Glutamatergic neuron (in vitro differentiated cells): Measurements from ENCODE around the gene TSPAN4. TPM values are rescaled to one million over a fixed set of nuclear protein-coding genes. Genes with fewer than 3 reads are reported as not detected.

Source experiments
- DNase-seq: peaks from one replicate; pipeline ENCODE4 v3.0.0; 2022
- H3K27ac Mint-ChIP-seq: one replicate; pipeline ENCODE4 v1.8.0; 2020; ENCODE audit warnings: mild to moderate bottlenecking, mixed read lengths, inconsistent platforms; ENCODE audit not compliant: unreplicated experiment
- H3K27me3 Mint-ChIP-seq: one replicate; pipeline ENCODE4 v1.8.0; 2020; ENCODE audit warnings: mild to moderate bottlenecking, moderate library complexity, mixed read lengths, inconsistent platforms; ENCODE audit not compliant: unreplicated experiment
- H3K36me3 Mint-ChIP-seq: one replicate; pipeline ENCODE4 v1.8.0; 2020; ENCODE audit warnings: mild to moderate bottlenecking, mixed read lengths, inconsistent platforms; ENCODE audit not compliant: unreplicated experiment
- H3K4me1 Mint-ChIP-seq: one replicate; pipeline ENCODE4 v1.8.0; 2020; ENCODE audit warnings: mild to moderate bottlenecking, low read depth, mixed read lengths, inconsistent platforms; ENCODE audit not compliant: unreplicated experiment
- H3K4me3 Mint-ChIP-seq: one replicate; pipeline ENCODE4 v1.8.0; 2020; ENCODE audit warnings: mild to moderate bottlenecking, mixed read lengths, inconsistent platforms; ENCODE audit not compliant: unreplicated experiment
- H3K9me3 Mint-ChIP-seq: one replicate; pipeline ENCODE4 v1.8.0; 2020; ENCODE audit warnings: mild to moderate bottlenecking, moderate library complexity, mixed read lengths, inconsistent platforms; ENCODE audit not compliant: unreplicated experiment
- total RNA-seq: library from RNA; stranded (reverse); fragmentation: NEBNext Ultra II Directional; extraction: Animal tissue kit (Norgen Biotek cat#: 25700); gene quantifications from one replicate; pipeline ENCODE4 v1.2.1, GENCODE V29; 2021; ENCODE audit not compliant: unreplicated experiment
- TF ChIP-seq, protein P1 (sequence below): fragments of 200-600 bp; sonication (generic); IDR thresholded peaks from one replicate; pipeline ENCODE4 v1.5.0; 2021; ENCODE audit not compliant: partially characterized antibody, unreplicated experiment

Gene TSPAN4
- total RNA-seq, 1 donor from 2014 or later: 82.5 TPM

DNA sequence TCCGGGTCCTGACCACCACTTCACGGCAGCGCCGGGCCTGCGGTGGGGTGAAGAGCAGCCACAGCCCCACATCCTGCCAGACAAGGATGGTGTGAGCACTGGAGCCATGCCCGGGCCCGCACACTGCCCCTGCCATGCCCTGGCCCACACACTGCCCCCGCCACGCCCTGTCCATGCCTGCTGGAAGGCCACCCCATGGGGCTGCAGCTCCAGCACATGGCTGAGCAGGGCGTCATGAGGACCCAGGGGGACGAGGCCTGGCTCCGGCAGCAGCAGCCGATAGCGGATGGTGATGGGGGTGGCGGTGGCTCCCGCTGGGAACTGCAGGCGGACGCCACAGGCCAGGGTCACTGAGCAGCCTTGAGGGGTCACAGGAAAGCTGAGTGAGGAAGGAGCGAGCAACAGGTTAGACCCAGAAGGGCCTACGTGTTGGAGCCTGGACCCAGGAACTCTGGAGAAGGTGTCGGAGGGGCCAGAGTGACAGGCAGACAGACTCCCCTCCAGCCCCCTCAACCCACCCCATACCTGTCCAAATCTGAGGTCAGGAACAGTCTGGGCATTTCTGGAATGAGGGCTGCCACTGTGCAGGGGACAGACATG, 40.5 kb upstream of the TSPAN4 start:
- Mint-ChIP-seq H3K36me3 (no peaks in the 10 kb centered on the region), H3K4me1 (peaks cover 4% of the 10 kb centered on the region), H3K4me3 (no peak overlapping the region), H3K27ac (no peak overlapping the region), H3K27me3 (peaks cover 6% of the 10 kb centered on the region), H3K9me3 (peaks cover 9% of the 10 kb centered on the region)
- TF ChIP-seq, protein P1, sequence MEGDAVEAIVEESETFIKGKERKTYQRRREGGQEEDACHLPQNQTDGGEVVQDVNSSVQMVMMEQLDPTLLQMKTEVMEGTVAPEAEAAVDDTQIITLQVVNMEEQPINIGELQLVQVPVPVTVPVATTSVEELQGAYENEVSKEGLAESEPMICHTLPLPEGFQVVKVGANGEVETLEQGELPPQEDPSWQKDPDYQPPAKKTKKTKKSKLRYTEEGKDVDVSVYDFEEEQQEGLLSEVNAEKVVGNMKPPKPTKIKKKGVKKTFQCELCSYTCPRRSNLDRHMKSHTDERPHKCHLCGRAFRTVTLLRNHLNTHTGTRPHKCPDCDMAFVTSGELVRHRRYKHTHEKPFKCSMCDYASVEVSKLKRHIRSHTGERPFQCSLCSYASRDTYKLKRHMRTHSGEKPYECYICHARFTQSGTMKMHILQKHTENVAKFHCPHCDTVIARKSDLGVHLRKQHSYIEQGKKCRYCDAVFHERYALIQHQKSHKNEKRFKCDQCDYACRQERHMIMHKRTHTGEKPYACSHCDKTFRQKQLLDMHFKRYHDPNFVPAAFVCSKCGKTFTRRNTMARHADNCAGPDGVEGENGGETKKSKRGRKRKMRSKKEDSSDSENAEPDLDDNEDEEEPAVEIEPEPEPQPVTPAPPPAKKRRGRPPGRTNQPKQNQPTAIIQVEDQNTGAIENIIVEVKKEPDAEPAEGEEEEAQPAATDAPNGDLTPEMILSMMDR: no peak
- DNase-seq: peak; percentile 25

DNA sequence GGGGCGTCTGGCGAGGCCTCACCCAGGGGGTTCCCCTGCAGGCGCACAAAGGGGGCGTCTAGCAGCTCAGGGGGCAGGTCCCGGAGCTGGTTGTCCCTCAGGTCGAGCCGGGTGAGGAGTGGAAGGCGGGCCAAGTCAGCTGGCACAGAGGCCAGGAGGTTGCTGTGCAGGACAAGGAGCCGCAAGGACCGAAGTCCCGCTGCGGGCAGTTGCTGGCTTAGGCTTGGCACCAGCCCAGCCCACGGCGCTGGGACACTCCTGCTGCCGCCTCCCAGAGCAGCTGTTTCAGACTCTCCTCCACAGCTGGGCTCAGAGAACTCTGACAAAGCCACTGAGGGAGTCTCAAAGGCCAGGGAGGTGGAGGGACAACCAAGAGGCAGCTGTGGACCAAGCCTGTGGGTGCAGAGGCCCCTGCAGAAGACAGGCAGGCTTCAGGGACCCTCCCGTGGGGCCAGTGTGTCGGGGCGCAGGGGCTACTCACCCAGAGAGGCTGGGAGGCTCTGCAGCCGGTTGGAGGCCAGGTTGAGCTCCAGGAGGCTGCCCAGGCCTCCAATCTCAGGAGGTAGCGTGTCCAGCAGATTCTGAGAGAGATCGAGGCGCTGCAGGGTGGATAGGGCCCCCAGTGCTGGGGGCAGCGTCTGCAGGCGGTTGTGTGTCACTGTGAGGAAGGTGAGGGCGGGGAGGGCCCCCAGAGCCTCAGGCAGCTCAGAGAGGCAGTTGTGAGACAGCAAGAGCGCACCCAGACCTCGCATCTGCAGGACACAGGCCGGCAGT, 39.8 kb upstream of the TSPAN4 start:
- H3K4me3 Mint-ChIP-seq: peak overlapping the region; percentile 52
- H3K27ac Mint-ChIP-seq: no peak overlapping the region
- TF ChIP-seq, protein P1: no peak
- H3K9me3 Mint-ChIP-seq: peaks cover 8% of the 10 kb centered on the region
- peaks cover 7% of the 10 kb centered on the region for H3K27me3 Mint-ChIP-seq
- peaks cover 4% of the 10 kb centered on the region for H3K4me1 Mint-ChIP-seq
- no peaks in the 10 kb centered on the region for H3K36me3 Mint-ChIP-seq
- peak; percentile 17 for DNase-seq

DNA sequence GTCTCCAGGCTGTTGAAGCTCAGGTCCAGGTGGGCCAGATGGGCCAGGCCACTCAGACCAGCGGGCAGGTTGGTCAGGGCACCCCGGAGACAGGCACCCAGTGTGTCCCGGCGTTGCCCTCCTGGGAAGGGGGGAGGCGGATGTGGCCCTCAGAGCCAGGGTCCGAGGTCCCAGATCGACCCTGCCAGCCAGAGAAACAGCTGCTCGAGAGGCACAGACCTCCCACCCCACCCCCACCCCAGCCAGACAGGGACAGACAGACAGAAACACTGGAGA, 39.2 kb upstream of the TSPAN4 start:
- Mint-ChIP-seq H3K27ac (no peak overlapping the region), H3K36me3 (no peaks in the 10 kb centered on the region), H3K27me3 (peaks cover 8% of the 10 kb centered on the region), H3K4me1 (peaks cover 4% of the 10 kb centered on the region), H3K4me3 (no peak overlapping the region), H3K9me3 (peaks cover 9% of the 10 kb centered on the region)
- TF ChIP-seq, protein P1: no peak
- no peak for DNase-seq

DNA sequence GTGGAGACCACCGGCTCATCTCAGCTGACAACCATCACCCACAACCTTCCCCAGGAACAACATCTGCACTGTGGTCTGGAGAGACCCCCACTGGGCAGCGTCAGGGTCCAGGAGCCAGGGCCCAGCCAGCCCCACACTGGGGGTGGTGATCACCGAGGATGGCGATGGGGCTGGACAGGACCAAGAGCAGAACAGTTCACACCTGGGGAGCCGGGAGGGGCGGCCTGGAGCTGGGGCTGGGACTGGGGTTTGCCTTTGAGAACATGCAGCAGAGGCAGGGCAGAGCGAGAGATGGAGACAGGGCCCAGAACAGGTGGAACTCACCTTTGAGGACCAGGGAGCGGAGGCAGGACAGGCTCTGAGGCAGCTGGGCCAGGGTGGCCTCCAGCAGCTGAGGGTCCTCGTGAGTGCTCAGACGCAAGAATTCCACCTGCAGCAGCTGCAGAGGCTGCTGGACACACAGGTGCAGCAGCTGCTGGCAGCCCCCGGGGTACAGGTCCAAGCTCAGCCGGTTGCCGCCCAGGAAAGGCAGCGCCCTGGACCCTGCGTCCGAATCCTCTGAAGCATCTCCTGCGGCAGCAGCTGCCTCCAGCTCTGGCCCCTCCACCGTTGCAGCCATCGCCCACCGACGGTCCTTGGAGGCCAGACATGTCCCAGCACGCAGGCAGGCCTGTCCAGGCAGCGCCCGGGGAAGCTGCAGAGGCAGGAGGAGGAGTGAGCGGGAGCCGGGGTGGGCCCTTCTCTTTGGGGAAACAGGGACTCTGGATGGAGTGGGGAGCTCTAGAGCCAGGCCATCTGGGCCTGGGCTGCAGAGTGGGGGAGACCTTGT, 38.7 kb upstream of the TSPAN4 start:
- TF ChIP-seq, protein P1: no peak
- peaks cover 9% of the 10 kb centered on the region for H3K9me3 Mint-ChIP-seq
- H3K4me3 Mint-ChIP-seq: peak overlapping the region; percentile 74
- DNase-seq: peak; percentile 75
- no peak overlapping the region for H3K27ac Mint-ChIP-seq
- peaks cover 4% of the 10 kb centered on the region for H3K4me1 Mint-ChIP-seq
- H3K27me3 Mint-ChIP-seq: peaks cover 8% of the 10 kb centered on the region
- no peaks in the 10 kb centered on the region for H3K36me3 Mint-ChIP-seq

DNA sequence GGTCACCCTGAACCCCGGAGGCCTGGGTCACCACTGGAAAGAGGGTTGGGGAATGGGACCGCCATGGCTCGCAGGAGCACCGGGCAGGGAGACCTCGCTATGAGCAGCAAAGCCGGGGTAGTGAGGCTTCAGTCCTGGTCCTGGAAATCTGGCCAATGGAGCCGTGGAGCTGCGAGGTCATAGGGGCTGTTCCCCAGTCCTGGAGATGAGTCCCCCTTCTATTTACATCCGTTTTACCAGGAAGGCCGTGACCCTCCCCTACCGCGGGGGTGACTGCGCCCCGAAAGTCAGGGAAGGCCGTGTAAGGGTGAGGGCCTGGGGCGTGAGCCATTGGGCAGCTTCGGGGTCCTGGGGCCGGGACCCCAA, 38.1 kb upstream of the TSPAN4 start:
- TF ChIP-seq, protein P1: no peak
- Mint-ChIP-seq H3K4me3 (peak overlapping the region; percentile 74), H3K27me3 (peaks cover 8% of the 10 kb centered on the region), H3K36me3 (no peaks in the 10 kb centered on the region), H3K9me3 (peaks cover 9% of the 10 kb centered on the region), H3K4me1 (peaks cover 4% of the 10 kb centered on the region), H3K27ac (no peak overlapping the region)
- no peak for DNase-seq
